GM18526 (cell line): ENCODE results near the gene DNAH6.

ENCODE experiments used
- POLR2A ChIP-seq: IDR thresholded peaks from 3 replicates; pipeline ENCODE4 v1.6.1; 2011; ENCODE audit not compliant: insufficient read length; ENCODE audit errors: extremely low read depth

The DNAH6 gene

DNA sequence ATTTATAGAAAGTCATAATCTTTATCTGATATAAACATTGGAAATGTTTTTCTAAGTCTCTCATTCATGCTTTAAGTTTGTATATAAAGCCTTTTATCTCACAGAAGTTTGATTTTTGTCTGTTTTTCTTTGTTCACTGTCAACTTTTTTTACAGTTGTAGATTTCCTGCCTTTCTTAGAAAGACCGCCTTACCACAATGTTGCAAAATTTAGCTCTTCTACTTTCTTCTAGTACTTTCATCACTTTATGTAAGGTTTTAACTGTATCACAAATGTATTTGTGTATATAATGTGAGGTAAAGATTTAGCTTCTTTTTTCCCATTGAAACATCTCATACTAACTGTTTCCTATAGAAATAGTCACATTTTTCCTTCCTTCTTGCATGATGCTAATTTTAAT is 136.1 kb downstream of the DNAH6 start:
- no peak for TF ChIP-seq POLR2A

DNA sequence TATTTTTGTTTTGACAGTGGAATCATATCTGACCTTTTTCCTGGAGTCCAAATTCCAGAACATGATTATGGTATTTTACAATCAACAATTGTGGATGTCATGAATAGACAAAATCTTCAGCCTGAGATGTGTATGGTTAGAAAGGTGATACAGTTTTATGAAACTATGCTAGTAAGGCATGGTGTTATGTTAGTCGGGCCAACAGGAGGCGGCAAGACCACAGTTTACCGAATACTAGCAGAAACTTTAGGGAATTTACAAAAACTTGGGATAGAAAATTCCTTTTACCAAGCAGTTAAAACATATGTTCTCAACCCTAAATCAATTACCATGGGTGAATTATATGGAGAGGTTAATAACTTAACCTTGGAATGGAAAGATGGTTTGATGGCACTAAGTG is 137.0 kb downstream of the DNAH6 start:
- TF ChIP-seq POLR2A = no peak

DNA sequence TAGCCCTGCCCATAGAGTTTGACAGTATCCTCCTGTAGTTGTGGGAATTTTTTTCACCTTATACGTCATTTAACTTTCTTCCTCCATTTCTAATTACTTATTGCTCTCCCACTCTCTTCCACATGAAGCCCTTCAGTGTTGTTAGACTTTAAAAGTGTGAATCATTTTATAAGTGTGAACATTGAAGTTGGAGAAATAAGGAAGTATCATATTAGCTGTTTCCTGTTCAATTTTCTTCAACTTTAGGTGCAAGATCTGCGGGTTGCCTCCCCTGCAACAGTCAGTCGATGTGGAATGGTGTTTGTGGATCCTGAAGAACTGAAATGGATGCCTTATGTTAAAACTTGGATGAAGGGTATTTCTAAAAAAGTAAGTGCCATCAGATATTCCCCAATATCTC is 138.1 kb downstream of the DNAH6 start:
- TF ChIP-seq POLR2A = no peak

DNA sequence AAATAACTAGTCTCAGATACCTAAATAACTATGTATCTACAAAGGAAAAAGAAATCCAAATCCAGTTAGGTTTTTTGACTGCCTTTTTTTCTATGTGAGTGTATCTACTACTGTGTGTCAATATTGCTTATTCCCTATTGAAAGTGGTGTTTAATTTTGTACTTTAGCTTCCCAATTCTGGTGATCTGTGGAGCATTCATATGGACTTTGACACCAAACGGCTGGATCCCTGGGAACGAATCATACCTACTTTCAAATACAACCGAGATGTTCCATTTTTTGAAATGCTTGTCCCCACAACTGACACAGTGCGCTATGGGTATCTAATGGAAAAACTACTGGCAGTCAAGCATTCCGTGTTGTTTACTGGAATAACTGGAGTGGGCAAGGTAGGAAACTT is 152.8 kb downstream of the DNAH6 start:
- TF ChIP-seq POLR2A = no peak

DNA sequence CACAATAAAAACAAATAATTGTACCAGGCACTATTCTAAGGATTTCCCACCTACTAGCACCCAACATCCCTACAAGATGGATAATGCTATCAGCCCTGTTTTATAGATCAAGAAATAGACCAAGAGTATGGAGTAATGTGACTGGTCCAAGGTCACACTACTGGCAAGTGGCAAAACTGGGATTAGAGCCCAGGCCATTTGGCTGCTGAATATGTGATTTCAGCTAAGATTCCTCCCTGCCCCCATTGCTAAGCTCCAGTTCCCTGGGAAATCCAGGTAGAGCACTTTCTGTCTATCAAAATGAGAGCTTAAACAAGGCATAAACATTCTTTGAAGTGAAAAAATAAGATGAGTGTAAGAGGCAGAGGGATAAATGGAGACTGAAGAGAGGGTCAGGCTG is 157.8 kb downstream of the DNAH6 start:
- TF ChIP-seq POLR2A = no peak

DNA sequence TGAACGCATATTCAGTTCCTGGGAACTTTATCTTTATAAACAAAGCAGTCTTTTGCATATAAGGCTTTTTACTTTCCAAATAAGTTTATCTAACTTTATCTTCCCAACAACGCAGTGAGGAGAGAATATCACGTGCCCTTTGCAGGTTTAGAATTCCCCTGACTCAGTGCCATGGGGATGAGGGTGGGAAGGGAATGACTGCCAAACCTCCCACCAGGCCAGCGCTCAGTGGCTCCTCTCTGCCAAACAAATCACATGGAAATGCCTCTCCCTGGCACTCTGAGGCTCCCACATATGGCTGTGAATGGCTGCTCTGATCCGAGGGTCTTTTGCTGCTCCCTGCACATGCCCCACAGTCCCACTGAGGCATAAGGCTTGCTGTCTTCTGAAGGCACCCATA is 158.3 kb downstream of the DNAH6 start:
- TF ChIP-seq POLR2A = no peak

DNA sequence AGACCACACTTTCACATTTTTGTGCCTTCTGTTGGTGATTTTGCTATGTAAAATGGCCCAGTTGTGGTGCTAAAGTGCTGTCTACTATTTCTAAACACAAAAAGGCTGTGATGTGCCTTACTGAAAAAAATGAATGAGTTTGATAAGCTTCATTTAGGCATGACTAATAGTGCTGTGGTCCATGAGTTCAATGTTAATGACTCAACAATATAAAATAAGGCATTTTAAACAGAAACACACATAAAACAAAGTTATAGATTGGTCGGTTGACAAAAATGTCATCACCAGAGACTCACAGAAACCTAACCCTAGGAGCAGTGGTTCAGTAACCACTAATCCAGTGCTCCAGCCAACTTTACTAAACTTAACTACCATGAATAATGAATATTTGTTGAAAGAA is 160.0 kb downstream of the DNAH6 start:
- no peak for TF ChIP-seq POLR2A

DNA sequence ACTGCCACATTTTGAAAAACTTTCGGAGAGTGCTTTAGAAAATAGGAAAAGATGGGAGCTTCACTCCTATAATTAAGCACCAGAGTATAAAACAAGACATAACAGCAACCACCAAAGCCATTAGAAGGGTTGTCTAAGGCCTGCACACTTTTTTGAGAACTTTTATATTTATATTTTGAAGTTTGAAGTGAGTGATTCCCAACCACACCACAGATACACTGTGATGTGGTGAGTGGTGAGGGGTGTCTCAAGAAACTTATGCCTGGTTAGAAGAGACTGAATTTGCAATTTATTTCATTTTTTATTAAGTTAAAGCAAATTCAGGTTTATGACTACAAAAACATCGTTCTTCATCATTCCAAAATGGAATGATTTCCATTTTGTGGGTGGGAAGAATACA is 161.9 kb downstream of the DNAH6 start:
- no peak for TF ChIP-seq POLR2A

DNA sequence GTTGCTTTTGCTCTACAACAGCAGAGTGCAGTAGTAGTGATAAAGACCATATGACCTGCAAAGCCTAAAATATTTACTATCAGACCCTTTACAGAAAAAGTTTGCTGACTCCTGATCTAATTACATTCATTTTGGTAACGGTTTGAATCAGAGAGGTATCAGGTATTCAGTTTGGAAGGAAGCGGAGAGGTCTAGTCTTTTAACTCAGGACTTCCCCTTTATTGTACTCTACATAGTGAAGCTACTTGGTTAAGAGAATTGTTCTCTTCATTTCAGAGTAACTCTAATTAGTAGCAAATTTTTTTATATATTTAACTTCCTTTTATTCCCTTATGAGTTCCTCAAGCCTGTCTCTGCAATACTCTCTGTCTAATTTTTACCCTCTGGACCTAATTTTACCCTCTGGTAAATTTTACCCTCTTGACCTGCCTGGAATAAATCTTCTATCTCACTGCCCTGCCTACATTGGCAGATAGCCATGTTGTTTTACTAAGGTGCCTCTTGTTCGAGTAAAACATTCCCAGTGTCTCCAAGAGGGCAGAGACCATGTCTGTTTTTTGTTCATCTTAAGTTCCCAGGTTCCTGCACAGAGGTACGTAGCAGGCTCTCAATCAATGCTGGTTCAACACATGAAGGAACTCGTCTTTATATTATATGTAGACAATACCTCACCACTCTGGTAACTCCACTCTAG is 170.6 kb downstream of the DNAH6 start:
- no peak for TF ChIP-seq POLR2A

DNA sequence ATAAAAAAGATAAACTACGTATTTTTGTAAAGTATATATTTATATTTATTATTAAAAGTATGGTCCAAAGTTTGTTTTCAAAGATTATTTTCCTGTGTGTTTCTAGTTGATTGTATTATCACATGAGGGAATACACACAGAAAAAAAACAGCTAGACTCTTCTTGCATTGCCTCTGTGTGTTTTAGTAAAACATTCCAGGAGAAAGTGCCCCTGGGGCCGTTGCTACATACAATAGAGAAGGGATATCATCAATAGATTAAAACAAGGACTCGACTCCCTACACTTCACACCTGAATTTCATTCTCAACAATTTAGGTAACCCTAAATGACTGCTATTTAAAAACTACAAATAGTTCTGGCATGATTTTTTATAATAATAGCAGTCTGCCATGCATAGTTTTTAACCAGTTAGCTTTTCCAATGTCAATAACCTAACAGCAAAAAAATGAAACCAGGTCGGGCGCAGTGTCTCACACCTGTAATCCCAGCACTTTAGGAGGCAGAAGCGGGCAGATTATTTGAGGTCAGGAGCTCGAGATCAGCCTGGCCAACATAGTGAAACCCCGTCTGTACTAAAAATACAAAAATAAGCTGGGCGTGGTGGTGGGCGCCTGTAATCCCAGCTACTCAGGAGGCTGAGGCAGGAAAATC is 171.3 kb downstream of the DNAH6 start:
- TF ChIP-seq POLR2A = no peak

DNA sequence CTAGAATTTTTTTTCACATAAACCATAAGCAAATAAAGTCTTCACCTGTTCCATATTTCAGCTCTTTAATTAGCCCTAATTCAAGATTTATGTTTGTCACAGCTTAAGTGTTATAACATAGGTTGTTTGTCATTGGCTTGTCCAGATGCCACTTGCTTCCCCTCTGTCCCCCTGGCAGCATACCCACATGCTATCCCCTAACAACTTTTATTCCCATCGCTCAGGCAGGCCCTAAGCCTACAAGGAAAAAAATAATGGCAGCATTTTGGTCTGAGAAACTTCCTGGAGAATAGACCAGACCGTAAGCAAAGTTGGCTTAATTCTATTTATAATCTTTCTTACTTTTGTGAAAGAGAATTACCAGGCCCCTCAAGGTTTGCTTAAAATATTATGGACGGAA is 173.9 kb downstream of the DNAH6 start:
- TF ChIP-seq POLR2A = no peak

DNA sequence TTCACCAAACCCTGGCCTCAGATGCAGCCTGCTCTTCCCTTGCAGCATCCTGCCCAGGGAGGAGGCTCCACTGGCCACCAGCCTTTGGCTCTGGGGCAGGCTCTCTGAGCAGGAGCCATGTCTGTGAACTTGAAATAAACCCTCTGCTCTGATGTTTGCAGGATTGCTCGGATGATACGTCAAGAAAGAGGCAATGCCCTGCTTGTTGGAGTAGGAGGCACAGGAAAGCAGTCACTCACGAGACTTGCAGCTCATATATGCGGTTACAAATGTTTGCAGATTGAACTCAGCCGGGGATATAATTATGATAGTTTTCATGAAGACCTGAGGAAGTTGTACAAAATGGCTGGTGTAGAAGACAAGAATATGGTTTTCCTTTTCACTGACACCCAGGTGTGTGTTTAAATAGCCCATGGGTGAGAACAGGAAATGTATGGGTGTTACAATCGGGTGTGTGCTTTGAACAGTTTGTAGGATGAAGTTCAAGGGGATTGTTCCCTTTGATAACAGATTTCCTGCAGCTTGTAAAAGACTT is 177.9 kb downstream of the DNAH6 start:
- TF ChIP-seq POLR2A = no peak

DNA sequence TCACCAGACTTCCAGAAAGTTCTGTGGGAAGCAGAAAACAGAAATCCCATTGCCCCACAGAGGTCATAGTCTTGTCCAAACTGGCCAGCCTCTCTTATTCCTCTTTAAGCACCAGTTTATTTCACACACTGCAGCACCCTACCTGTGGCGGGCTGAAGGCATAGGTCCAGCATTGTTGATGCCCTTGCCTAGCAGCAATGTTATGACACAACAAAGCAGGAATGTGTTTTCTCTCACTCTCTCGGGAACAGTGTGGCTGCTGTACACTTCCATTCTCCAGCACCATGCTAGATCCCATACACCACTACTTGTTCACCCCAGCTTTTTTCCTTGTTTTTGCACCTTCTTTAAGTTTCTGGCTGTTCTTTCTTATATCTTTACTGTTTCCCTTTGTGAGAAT is 181.6 kb downstream of the DNAH6 start:
- no peak for TF ChIP-seq POLR2A

DNA sequence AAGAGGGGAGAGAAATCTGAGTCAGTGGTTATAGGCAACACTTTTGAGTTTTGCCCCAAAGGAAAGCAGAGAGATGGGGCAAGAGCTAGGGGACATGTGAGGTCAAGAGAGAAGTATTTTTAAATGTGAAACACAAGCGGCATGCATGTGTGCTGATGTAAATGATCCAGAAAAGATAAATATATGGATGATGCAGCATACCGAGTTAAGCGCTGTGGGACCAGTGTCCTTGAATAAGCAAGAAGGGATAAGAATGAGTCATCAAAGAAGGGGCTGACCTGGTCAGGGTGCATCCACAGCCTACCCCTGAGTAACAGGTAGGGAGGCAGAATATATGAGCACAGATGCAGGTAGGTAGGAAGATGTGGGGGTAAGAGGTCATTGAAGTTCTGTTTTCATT is 183.7 kb downstream of the DNAH6 start:
- TF ChIP-seq POLR2A = no peak

DNA sequence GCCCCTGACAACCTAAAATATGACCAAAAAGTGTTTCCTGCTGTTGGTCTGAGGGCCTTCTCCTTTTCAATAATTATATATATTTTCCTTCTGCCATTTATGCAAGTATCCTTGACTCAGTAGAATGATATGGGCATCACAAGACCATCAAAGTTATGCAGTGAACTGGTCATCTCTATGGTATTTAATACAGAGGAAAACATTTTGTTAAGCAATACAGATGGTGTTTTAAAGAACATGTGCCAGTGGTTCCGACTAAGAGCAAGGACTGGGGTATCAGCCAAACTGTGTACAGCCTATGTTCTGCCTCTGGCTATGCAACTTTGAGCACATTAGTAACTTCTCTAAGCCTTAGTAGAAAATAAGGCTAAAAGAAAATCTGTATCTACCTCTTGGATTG is 185.6 kb downstream of the DNAH6 start:
- TF ChIP-seq POLR2A = no peak

DNA sequence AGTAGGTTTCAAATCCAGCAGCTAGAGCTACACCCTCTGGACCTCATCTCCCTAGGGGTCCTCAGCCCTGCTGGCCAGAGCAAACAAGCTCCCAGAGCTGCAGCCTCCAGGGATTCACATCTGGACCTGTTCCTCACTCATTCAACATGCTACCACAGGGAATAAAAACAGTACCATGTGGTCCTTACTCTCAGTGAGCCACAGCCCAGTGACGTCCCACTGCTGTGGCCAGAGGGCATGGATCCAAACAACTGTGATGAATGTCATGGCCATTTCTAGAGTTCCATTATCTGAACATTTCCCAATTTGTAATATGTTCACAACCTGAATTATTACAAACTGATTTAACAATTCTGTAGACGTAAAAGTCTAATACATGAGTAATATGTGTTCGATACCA is 186.6 kb downstream of the DNAH6 start:
- no peak for TF ChIP-seq POLR2A

DNA sequence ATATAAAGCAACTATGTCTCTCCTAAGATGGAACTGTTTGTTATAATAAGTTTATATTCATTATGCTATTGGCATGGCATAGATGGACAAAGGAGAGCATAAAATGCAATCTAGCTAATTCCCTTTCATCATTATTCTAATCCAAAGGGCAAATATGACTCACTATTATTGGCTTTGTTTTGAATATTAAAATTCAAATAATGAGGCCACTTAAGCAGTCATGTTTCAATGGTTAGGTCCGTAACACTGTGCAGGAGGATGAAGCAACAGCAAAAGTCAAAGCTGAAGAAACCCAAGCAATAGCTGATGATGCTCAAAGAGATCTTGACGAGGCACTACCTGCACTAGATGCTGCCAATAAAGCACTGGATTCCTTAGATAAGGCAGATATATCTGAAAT is 187.5 kb downstream of the DNAH6 start:
- TF ChIP-seq POLR2A = no peak

DNA sequence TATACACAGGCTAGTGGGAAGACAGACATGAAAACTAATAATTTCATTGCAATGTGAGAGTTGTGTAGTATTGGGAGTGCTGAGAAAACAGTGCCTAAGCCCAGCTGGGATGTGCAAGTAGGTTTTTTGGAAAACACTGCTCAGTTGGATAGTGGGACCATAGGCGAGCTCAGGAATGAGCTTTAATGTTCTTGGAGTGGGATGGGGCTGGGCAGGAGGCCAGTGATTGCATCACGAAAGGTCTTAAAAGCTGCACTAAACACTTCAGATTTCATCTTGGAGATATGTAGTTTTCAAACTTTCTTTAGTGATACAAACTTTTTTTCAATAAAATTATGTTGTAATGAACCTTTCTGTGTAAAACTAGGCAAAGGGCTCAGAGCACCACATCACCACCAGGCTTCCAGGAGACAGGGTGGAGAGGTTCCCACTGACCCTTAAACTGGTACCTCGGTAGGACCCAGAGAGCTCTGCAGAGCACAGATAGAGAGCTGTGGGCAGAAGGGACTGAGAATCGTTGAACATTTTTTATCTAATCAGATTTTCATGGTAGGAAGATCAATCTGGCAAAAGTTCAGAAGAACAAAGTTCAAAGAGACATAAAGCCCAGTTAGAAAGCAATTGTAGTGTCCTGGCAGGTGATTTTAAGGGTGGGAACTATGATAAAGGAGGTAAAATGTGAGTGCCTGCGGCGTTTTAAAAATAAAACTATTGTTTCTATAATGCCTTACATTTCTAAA is 188.4 kb downstream of the DNAH6 start:
- TF ChIP-seq POLR2A = no peak
